Measurements from ENCODE around the gene PTP4A2. TPM values are rescaled to one million over a fixed set of nuclear protein-coding genes. Genes with fewer than 3 reads are reported as not detected.

Gene PTP4A2
- total RNA-seq, 1 donor from 2014 or later: 249 TPM

DNA sequence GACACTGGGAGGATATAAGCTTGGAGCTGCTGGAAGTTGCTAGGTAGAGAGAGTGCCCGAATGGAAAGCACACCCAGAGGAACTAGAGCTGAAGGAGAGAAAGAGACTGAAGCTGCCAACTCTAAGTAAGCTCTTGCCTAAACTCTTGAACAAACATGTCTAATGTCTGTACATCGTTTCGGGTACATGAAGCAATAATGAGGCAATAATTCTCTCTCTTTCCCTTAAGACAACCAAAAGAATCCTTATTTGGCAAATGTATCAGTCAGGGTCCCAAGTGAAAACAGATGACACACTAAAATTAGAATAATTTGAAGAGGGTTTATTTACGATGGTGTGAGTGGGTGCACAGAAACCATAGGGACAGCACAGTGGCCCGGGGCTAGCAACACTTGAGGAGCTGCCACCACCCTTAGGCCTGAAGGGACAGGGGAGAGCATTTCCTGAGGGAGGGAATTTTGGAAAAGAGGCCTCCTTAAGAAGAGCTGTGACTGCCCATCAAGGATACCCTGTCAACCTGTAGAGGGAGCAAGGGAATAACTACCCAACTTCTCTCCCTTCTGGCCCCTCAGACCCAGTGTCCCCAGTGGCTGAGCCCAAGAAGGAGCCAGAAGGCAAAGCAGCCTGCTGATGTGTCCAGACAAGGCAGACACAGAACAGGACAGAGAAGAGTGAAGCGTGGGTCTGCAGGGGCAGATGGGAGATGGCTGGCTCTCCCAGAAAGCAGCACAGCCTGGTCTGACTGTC is 39.4 kb upstream of the PTP4A2 start:
- DNase-seq: no peak
- ATAC-seq (ENCODE audit: low read depth): no peak
- Mint-ChIP-seq H3K9me3 (no peaks in the 10 kb centered on the region), H3K4me1 (peaks cover 21% of the 10 kb centered on the region), H3K27ac (peak overlapping the region; percentile 31), H3K4me3 (no peak overlapping the region), H3K36me3 (ENCODE audit: low read depth) (no peaks in the 10 kb centered on the region), H3K27me3 (no peaks in the 10 kb centered on the region)
- ChIA-PET POLR2A (no interaction called here), CTCF (interaction anchor here (2.2 kb wide), 1 partner anchor 86 kb away, joined by 7 read pairs; no protein-coding TSS in a partner anchor)
- TF ChIP-seq, protein P1, sequence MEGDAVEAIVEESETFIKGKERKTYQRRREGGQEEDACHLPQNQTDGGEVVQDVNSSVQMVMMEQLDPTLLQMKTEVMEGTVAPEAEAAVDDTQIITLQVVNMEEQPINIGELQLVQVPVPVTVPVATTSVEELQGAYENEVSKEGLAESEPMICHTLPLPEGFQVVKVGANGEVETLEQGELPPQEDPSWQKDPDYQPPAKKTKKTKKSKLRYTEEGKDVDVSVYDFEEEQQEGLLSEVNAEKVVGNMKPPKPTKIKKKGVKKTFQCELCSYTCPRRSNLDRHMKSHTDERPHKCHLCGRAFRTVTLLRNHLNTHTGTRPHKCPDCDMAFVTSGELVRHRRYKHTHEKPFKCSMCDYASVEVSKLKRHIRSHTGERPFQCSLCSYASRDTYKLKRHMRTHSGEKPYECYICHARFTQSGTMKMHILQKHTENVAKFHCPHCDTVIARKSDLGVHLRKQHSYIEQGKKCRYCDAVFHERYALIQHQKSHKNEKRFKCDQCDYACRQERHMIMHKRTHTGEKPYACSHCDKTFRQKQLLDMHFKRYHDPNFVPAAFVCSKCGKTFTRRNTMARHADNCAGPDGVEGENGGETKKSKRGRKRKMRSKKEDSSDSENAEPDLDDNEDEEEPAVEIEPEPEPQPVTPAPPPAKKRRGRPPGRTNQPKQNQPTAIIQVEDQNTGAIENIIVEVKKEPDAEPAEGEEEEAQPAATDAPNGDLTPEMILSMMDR (IDR thresholded peaks at IDR 0.05): no peak
- intact Hi-C loops (cut with micrococcal nuclease): no loop called here

DNA sequence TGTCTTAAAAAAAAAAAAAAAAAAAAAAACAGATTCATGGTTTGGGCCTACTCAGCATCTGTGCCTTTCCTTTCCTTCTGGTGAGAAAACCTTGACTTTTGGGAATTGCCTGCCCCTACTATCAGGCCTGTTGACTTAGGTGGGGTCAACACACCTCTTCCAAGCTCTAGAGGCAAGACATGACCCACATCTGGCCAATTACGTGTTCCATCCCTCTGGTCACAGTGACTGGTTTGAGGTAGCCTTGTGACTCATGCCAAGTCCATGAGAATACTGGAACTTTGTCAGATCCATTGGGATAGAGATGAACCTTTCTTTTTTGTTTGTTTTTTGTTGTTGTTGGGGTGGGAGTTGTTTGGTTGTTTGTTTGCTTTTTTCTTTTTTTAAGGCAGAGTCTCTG is 38.2 kb upstream of the PTP4A2 start:
- no peaks in the 10 kb centered on the region for H3K9me3 Mint-ChIP-seq
- H3K36me3 Mint-ChIP-seq (ENCODE audit: low read depth): no peaks in the 10 kb centered on the region
- H3K27me3 Mint-ChIP-seq: no peaks in the 10 kb centered on the region
- TF ChIP-seq, protein P1 (IDR thresholded peaks at IDR 0.05): no peak
- ChIA-PET POLR2A (no interaction called here), CTCF (interaction anchor here (2.2 kb wide), 1 partner anchor 87 kb away, joined by 7 read pairs; no protein-coding TSS in a partner anchor)
- peaks cover 10% of the 10 kb centered on the region for H3K4me1 Mint-ChIP-seq
- DNase-seq: no peak
- intact Hi-C loops (cut with micrococcal nuclease): no loop called here
- H3K4me3 Mint-ChIP-seq: no peak overlapping the region
- H3K27ac Mint-ChIP-seq: no peak overlapping the region
- no peak for ATAC-seq (ENCODE audit: low read depth)

DNA sequence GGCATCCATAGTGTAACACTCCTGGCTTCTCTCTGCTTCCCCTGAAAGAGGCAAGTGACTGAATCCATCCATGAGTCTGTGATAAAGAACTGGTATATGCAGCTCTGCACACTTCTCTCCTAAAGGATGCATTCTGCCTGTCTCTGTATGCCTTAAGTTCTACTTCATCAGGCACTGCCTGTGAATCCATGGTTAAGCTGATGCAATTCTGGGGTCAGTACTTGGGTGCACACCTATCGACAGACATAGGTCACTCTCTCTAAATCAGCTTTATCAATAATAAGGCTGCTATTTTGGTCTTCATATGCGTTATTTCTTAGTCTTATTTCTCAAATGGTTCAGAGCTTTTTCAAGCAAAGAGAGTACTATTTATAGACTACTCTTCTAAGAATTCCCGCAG is 32.7 kb upstream of the PTP4A2 start:
- no peaks in the 10 kb centered on the region for H3K27me3 Mint-ChIP-seq

DNA sequence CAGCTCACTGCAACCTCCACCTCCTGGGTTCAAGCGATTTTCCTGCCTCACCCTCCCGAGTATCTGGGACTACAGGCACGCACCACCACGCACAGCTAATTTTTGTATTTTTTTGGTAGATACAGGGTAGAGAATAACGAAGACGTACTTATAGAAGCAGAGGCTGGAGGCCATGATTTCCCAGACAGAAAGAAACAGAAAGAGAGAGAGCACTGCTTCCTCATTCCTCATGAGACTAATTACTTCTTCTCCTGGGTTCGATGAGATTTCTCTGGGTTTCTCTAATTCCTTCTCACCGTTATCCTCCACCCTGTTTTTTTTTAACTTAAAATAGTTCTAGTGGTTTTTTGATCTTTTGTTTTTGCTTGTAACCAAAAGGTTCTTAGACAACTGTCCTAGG is 23.4 kb upstream of the PTP4A2 start:
- peak overlapping the region; percentile 90 for H3K27ac Mint-ChIP-seq
- CTCF ChIA-PET: interaction anchor here (0.6 to 6.1 kb wide), 11 partner anchors 18 to 375 kb away, joined by 3 to 75 read pairs (median 5); partner anchors contain the start of genes MARCKSL1, PTP4A2 and SPOCD1
- peaks cover 39% of the 10 kb centered on the region for H3K4me1 Mint-ChIP-seq
- ATAC-seq (ENCODE audit: low read depth) (no peak), DNase-seq (no peak)
- TF ChIP-seq, protein P1 (IDR thresholded peaks at IDR 0.05): no peak
- intact Hi-C loops (cut with micrococcal nuclease): loop anchor here (5.0 kb wide), 1 partner anchor 34 kb away; no protein-coding TSS in a partner anchor
- H3K4me3 Mint-ChIP-seq: peak overlapping the region; percentile 37
- H3K36me3 Mint-ChIP-seq (ENCODE audit: low read depth): no peaks in the 10 kb centered on the region
- POLR2A ChIA-PET: interaction anchor here (0.9 to 4.4 kb wide), 4 partner anchors 18 to 258 kb away, joined by 3 to 41 read pairs (median 18); partner anchors contain the start of genes COL16A1 and PTP4A2
- no peaks in the 10 kb centered on the region for H3K27me3 Mint-ChIP-seq
- no peaks in the 10 kb centered on the region for H3K9me3 Mint-ChIP-seq

More for the DNA sequence above, 32.7 kb upstream of the PTP4A2 start:
- ChIA-PET CTCF (no interaction called here), POLR2A (interaction anchor here (0.7 to 1.0 kb wide), 3 partner anchors 32 to 158 kb away, joined by 3 read pairs; no protein-coding TSS in a partner anchor)
- TF ChIP-seq, protein P1 (IDR thresholded peaks at IDR 0.05): no peak
- Mint-ChIP-seq H3K4me3 (no peak overlapping the region), H3K4me1 (no peaks in the 10 kb centered on the region), H3K9me3 (no peaks in the 10 kb centered on the region), H3K36me3 (ENCODE audit: low read depth) (no peaks in the 10 kb centered on the region), H3K27ac (no peak overlapping the region)
- ATAC-seq (ENCODE audit: low read depth) (no peak), DNase-seq (no peak)
- intact Hi-C loops (cut with micrococcal nuclease): no loop called here

Measured in activated B cell treated with CpG ODN at 0.5 μM for 24 hours (primary cell).